ENCODE measurements around the gene LRRC8D.
A peak's percentile ranks its signal among the peaks of the same experiment; 100 is the strongest.

Gene LRRC8D

DNA sequence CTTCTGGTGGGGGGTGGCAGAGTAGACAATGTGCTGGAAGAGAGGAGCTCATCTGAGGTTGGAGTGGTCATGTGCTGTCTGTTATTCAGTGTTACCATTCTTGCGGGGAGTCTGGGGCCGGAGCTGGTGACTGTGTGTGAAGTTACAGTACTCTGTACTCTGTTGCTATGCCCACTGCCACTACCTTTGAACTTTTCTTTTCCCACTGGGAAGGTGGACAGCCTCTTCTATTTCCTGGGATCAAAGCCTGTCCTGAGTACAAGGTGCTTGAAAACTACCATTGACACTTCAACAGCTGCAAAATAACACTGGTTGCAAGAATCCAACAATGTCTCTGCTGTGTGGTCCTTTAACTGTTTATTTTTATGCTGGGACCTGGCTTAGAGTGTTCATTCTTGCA is 107.7 kb downstream of the LRRC8D start:
- no peaks in the 10 kb centered on the region for H3F3A ChIP-seq (ENCODE audit: low read depth)
- H4K20me1 ChIP-seq (ENCODE audit: insufficient read depth, low read length, poor library complexity, severe bottlenecking) = no peaks in the 10 kb centered on the region
- no peak overlapping the region for H3K4me2 ChIP-seq (ENCODE audit: low read depth, low read length, poor library complexity, severe bottlenecking)
- peaks cover 38% of the 10 kb centered on the region; the same call in 1 of the 2 replicates for H3K36me3 ChIP-seq (ENCODE audit: insufficient read depth, low read length)
- peaks cover 4% of the 10 kb centered on the region; the same call in 1 of the 2 replicates for H3K9me3 ChIP-seq (ENCODE audit: insufficient read depth, low read depth, low read length)
- TF ChIP-seq EZH2phosphoT487 (IDR thresholded peaks at IDR 0.05; ENCODE audit: borderline replicate concordance) (no peak), CTCF (conservative IDR thresholded peaks at IDR 0.05; ENCODE audit: low read length) (no peak)
- peaks cover 16% of the 10 kb centered on the region for H3K4me1 ChIP-seq (ENCODE audit: insufficient read depth, low read length, poor library complexity, severe bottlenecking)
- no peak overlapping the region for H3K4me3 ChIP-seq (ENCODE audit: low read length, poor library complexity, severe bottlenecking)
- no peaks in the 10 kb centered on the region for H3K9me2 ChIP-seq (replicated peaks; ENCODE audit: low read depth, low read length)
- H3K79me2 ChIP-seq (ENCODE audit: insufficient read depth, low read length) = peaks cover 24% of the 10 kb centered on the region
- H2AFZ ChIP-seq (ENCODE audit: low read length) = no peak overlapping the region
- no peaks in the 10 kb centered on the region for H3K27me3 ChIP-seq (ENCODE audit: insufficient read depth, low read length, poor library complexity, severe bottlenecking)
- no peak overlapping the region for H3K9ac ChIP-seq (ENCODE audit: low read depth, low read length, poor library complexity, severe bottlenecking)

GRCh38 chr1:89929467-89930063 is 108.7 kb downstream of the LRRC8D start:
- H3K36me3 ChIP-seq (ENCODE audit: insufficient read depth, low read length) = peaks cover 38% of the 10 kb centered on the region; the same call in 1 of the 2 replicates
- peaks cover 19% of the 10 kb centered on the region for H3K79me2 ChIP-seq (ENCODE audit: insufficient read depth, low read length)
- TF ChIP-seq CTCF (conservative IDR thresholded peaks at IDR 0.05; ENCODE audit: low read length) (no peak), EZH2phosphoT487 (IDR thresholded peaks at IDR 0.05; ENCODE audit: borderline replicate concordance) (no peak)
- peak overlapping the region; percentile 6 for H3K4me2 ChIP-seq (ENCODE audit: low read depth, low read length, poor library complexity, severe bottlenecking)
- no peaks in the 10 kb centered on the region for H3K27me3 ChIP-seq (ENCODE audit: insufficient read depth, low read length, poor library complexity, severe bottlenecking)
- H3K9me2 ChIP-seq (replicated peaks; ENCODE audit: low read depth, low read length) = no peaks in the 10 kb centered on the region
- no peak overlapping the region for H2AFZ ChIP-seq (ENCODE audit: low read length)
- no peak overlapping the region for H3K4me3 ChIP-seq (ENCODE audit: low read length, poor library complexity, severe bottlenecking)
- no peak overlapping the region for H3K9ac ChIP-seq (ENCODE audit: low read depth, low read length, poor library complexity, severe bottlenecking)
- H3F3A ChIP-seq (ENCODE audit: low read depth) = no peaks in the 10 kb centered on the region
- H3K9me3 ChIP-seq (ENCODE audit: insufficient read depth, low read depth, low read length) = no peaks in the 10 kb centered on the region
- no peaks in the 10 kb centered on the region for H4K20me1 ChIP-seq (ENCODE audit: insufficient read depth, low read length, poor library complexity, severe bottlenecking)
- peaks cover 16% of the 10 kb centered on the region for H3K4me1 ChIP-seq (ENCODE audit: insufficient read depth, low read length, poor library complexity, severe bottlenecking)

DNA sequence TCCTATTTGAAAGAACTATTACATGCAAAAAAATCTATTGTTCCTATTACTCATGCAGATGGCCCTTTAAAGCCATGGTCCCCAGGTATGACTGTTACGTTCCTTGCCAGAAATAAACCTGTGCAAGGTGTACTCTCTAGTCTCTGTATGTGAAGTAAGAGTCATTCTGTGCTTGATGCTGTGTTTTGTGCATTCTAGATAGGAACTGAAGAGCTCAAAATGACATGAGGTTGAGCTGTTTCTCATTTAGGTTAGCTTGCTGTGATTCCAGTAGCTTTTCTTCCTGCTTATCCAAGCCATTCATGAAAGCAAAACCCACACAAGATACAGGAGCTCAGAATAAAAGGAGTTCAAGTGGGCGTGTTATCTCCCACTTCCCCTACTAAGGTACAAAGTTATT is 109.7 kb downstream of the LRRC8D start:
- Histone ChIP-seq H3K27me3 (ENCODE audit: insufficient read depth, low read length, poor library complexity, severe bottlenecking) (no peaks in the 10 kb centered on the region), H3K79me2 (ENCODE audit: insufficient read depth, low read length) (peaks cover 19% of the 10 kb centered on the region), H3F3A (ENCODE audit: low read depth) (no peaks in the 10 kb centered on the region), H3K4me3 (ENCODE audit: low read length, poor library complexity, severe bottlenecking) (no peak overlapping the region), H4K20me1 (ENCODE audit: insufficient read depth, low read length, poor library complexity, severe bottlenecking) (no peaks in the 10 kb centered on the region), H3K4me2 (ENCODE audit: low read depth, low read length, poor library complexity, severe bottlenecking) (no peak overlapping the region), H3K9me2 (replicated peaks; ENCODE audit: low read depth, low read length) (no peaks in the 10 kb centered on the region), H3K9ac (ENCODE audit: low read depth, low read length, poor library complexity, severe bottlenecking) (no peak overlapping the region), H2AFZ (ENCODE audit: low read length) (no peak overlapping the region), H3K9me3 (ENCODE audit: insufficient read depth, low read depth, low read length) (no peaks in the 10 kb centered on the region), H3K36me3 (ENCODE audit: insufficient read depth, low read length) (peaks cover 43% of the 10 kb centered on the region; the same call in 1 of the 2 replicates), H3K4me1 (ENCODE audit: insufficient read depth, low read length, poor library complexity, severe bottlenecking) (peaks cover 16% of the 10 kb centered on the region)
- TF ChIP-seq EZH2phosphoT487 (IDR thresholded peaks at IDR 0.05; ENCODE audit: borderline replicate concordance) (no peak), CTCF (conservative IDR thresholded peaks at IDR 0.05; ENCODE audit: low read length) (no peak)
